ENCODE measurements around the gene CLC. TPM values are rescaled to one million over a fixed set of nuclear protein-coding genes. Genes with fewer than 3 reads are reported as not detected.
"Not testable (repeated sequence)": the region's sequence is repeated elsewhere in the genome, so short reads cannot be mapped to it uniquely, and the experiment has no call there.

CLC gene
- total and polyA plus RNA-seq, 2 donors (not counting 1 experiment from before 2014, with no cell fraction given), result 0.33 TPM; not detected in 1

DNA sequence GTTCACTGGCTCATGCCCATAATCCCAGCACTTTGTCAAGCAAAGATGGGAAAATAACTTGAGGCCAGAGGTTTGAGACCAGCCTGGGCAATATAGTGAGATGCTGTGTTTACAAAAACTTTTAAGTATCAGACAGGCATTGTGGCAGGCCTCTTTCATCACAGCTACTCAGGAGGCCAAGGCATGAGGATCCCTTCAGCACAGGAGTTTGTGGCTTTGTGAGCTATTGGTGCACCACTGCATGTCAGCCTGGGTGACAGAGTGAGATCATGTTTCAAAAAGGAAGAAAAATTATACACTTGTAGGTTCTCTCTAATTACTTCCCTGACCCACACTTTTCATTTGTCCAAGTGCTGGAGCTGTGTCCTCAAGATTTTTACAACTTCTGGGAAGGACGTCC is 45.0 kb downstream of the CLC start:
- Histone ChIP-seq H3K4me2 (replicated peaks; ENCODE audit: low read depth, low read length, poor library complexity, severe bottlenecking) (no peak overlapping the region), H3K4me3 (ENCODE audit: control extremely low read depth in 1 of 5, extremely low read depth in 1 of 5, insufficient read depth in 1 of 5, low read depth in 2 of 5, low read length in 4 of 5) (no peak overlapping the region), H2AFZ (ENCODE audit: insufficient read depth, low read depth, low read length, poor library complexity, severe bottlenecking) (no peak overlapping the region), H3K9me3 (ENCODE audit: control extremely low read depth in 1 of 3, control insufficient read depth in 2 of 3, insufficient read depth in 1 of 3, low read length in 2 of 3) (no peaks in the 10 kb centered on the region), H3K27me3 (replicated peaks in 1 of 4; ENCODE audit: control extremely low read depth in 1 of 4, control insufficient read depth in 3 of 4, insufficient read depth in 4 of 4, low read length in 3 of 4) (peaks cover 0 to 17% (median 7%) of the 10 kb centered on the region in 4 experiments), H4K20me1 (ENCODE audit: control insufficient read depth, insufficient read depth, low read length, poor library complexity, severe bottlenecking) (no peaks in the 10 kb centered on the region), H3K4me1 (ENCODE audit: control insufficient read depth in 2 of 2, insufficient read depth in 2 of 2, low read length in 2 of 2) (no peaks in the 10 kb centered on the region), H3K79me2 (ENCODE audit: control insufficient read depth, insufficient read depth, low read length) (no peaks in the 10 kb centered on the region), H3K27ac (ENCODE audit: low read length in 2 of 2) (no peak overlapping the region), H3K36me3 (replicated peaks in 1 of 2; ENCODE audit: control extremely low read depth in 1 of 2, control insufficient read depth in 1 of 2, extremely low read depth in 1 of 2, insufficient read depth in 2 of 2, low read length in 1 of 2) (no peaks in the 10 kb centered on the region), H3K9ac (ENCODE audit: low read length) (no peak overlapping the region)
- Mint-ChIP-seq H3K4me1 (no peaks in the 10 kb centered on the region), H3K27ac (no peak overlapping the region), H3K9me3 (ENCODE audit: insufficient read depth) (no peaks in the 10 kb centered on the region), H3K4me3 (no peak overlapping the region), H3K27me3 (peaks cover 63% of the 10 kb centered on the region)
- POLR2A ChIA-PET, result no interaction called here
- ATAC-seq (ENCODE audit: low read depth), result no peak
- no peak for TF ChIP-seq EZH2 (IDR thresholded peaks at IDR 0.05; ENCODE audit: borderline replicate concordance, insufficient read depth, low read depth, low read length, poor library complexity, severe bottlenecking)
- intact Hi-C loops (cut with micrococcal nuclease), result no loop called here
- no peak for DNase-seq
- CTCF ChIA-PET, result no interaction called here
- 89% methylated on average over 1 of the region's 1 CpG for WGBS (ENCODE audit: insufficient coverage)

- H3K27ac ChIP-seq (ENCODE audit: low read length in 2 of 2), result no peak overlapping the region
- no peak overlapping the region for H3K4me3 ChIP-seq (ENCODE audit: control extremely low read depth in 1 of 5, extremely low read depth in 1 of 5, insufficient read depth in 1 of 5, low read depth in 2 of 5, low read length in 4 of 5)
- peaks cover 0 to 17% (median 7%) of the 10 kb centered on the region in 4 experiments for H3K27me3 ChIP-seq (replicated peaks in 1 of 4; ENCODE audit: control extremely low read depth in 1 of 4, control insufficient read depth in 3 of 4, insufficient read depth in 4 of 4, low read length in 3 of 4)
- POLR2A ChIA-PET, result no interaction called here
- H3K4me2 ChIP-seq (replicated peaks; ENCODE audit: low read depth, low read length, poor library complexity, severe bottlenecking), result no peak overlapping the region
- no peak overlapping the region for H3K4me3 Mint-ChIP-seq
- H2AFZ ChIP-seq (ENCODE audit: insufficient read depth, low read depth, low read length, poor library complexity, severe bottlenecking), result no peak overlapping the region
- no peaks in the 10 kb centered on the region for H3K79me2 ChIP-seq (ENCODE audit: control insufficient read depth, insufficient read depth, low read length)
- H3K27me3 Mint-ChIP-seq, result peaks cover 57% of the 10 kb centered on the region
- 90% methylated on average over 3 of the region's 3 CpGs for WGBS (ENCODE audit: insufficient coverage)
- H3K4me1 Mint-ChIP-seq, result no peaks in the 10 kb centered on the region
- intact Hi-C loops (cut with micrococcal nuclease), result no loop called here
- no peak for ATAC-seq (ENCODE audit: low read depth)
- no peaks in the 10 kb centered on the region for H4K20me1 ChIP-seq (ENCODE audit: control insufficient read depth, insufficient read depth, low read length, poor library complexity, severe bottlenecking)
- CTCF ChIA-PET, result no interaction called here
- DNase-seq, result no peak
- no peaks in the 10 kb centered on the region for H3K9me3 Mint-ChIP-seq (ENCODE audit: insufficient read depth)
- no peak overlapping the region for H3K9ac ChIP-seq (ENCODE audit: low read length)
- no peak overlapping the region for H3K27ac Mint-ChIP-seq
- no peaks in the 10 kb centered on the region for H3K36me3 ChIP-seq (replicated peaks in 1 of 2; ENCODE audit: control extremely low read depth in 1 of 2, control insufficient read depth in 1 of 2, extremely low read depth in 1 of 2, insufficient read depth in 2 of 2, low read length in 1 of 2)
- TF ChIP-seq CTCF (IDR thresholded peaks at IDR 0.05), result no peak
- no peak for TF ChIP-seq EZH2 (IDR thresholded peaks at IDR 0.05; ENCODE audit: borderline replicate concordance, insufficient read depth, low read depth, low read length, poor library complexity, severe bottlenecking)
- H3K9me3 ChIP-seq (ENCODE audit: control extremely low read depth in 1 of 3, control insufficient read depth in 2 of 3, insufficient read depth in 1 of 3, low read length in 2 of 3), result no peaks in the 10 kb centered on the region
- H3K4me1 ChIP-seq (ENCODE audit: control insufficient read depth in 2 of 2, insufficient read depth in 2 of 2, low read length in 2 of 2), result no peaks in the 10 kb centered on the region
Measured at GRCh38 chr19:39692166-39692565, 45.7 kb downstream of the CLC start.

DNA sequence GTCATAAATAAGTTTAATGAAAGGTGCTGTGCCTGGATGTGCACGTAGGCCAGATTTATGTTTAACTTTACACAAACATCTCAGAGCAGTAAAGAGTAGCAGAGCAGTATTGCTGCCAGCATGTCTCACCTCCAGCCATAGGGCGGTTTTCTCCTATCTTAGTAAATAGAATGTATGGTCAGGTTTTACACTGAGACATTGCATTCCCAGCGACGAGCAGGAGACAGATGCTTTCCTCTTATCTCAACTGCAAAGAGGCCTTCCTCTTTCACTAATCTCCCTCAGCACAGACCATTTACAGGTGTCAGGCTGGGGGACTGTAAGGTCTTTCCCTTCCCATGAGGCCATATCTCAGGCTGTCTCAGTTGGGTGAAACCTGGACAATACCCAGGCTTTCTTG is 49.2 kb downstream of the CLC start:
- H3K9me3 Mint-ChIP-seq (ENCODE audit: insufficient read depth); CTCF ChIA-PET; H4K20me1 ChIP-seq (ENCODE audit: control insufficient read depth, insufficient read depth, low read length, poor library complexity, severe bottlenecking); H3K27ac Mint-ChIP-seq; H3K79me2 ChIP-seq (ENCODE audit: control insufficient read depth, insufficient read depth, low read length); H3K4me3 ChIP-seq (ENCODE audit: control extremely low read depth in 1 of 5, extremely low read depth in 1 of 5, insufficient read depth in 1 of 5, low read depth in 2 of 5, low read length in 4 of 5); H3K4me1 Mint-ChIP-seq; H3K4me3 Mint-ChIP-seq; H3K9me3 ChIP-seq (ENCODE audit: control extremely low read depth in 1 of 3, control insufficient read depth in 2 of 3, insufficient read depth in 1 of 3, low read length in 2 of 3); H3K4me1 ChIP-seq (ENCODE audit: control insufficient read depth in 2 of 2, insufficient read depth in 2 of 2, low read length in 2 of 2); ATAC-seq (ENCODE audit: low read depth); DNase-seq; H3K27ac ChIP-seq (ENCODE audit: low read length in 2 of 2); H3K4me2 ChIP-seq (replicated peaks; ENCODE audit: low read depth, low read length, poor library complexity, severe bottlenecking); intact Hi-C loops (cut with micrococcal nuclease); H3K36me3 ChIP-seq (replicated peaks in 1 of 2; ENCODE audit: control extremely low read depth in 1 of 2, control insufficient read depth in 1 of 2, extremely low read depth in 1 of 2, insufficient read depth in 2 of 2, low read length in 1 of 2); H2AFZ ChIP-seq (ENCODE audit: insufficient read depth, low read depth, low read length, poor library complexity, severe bottlenecking); POLR2A ChIA-PET; H3K9ac ChIP-seq (ENCODE audit: low read length): not testable (repeated sequence)
- H3K27me3 ChIP-seq (replicated peaks in 1 of 4; ENCODE audit: control extremely low read depth in 1 of 4, control insufficient read depth in 3 of 4, insufficient read depth in 4 of 4, low read length in 3 of 4), result peaks cover 0 to 14% (median 2%) of the 10 kb centered on the region in 4 experiments
- WGBS (ENCODE audit: insufficient coverage), result 42% methylated on average over 2 of the region's 4 CpGs
- peaks cover 51% of the 10 kb centered on the region for H3K27me3 Mint-ChIP-seq
